ENCODE results near the gene PHAX. TPM values are rescaled to one million over a fixed set of nuclear protein-coding genes. Genes with fewer than 3 reads are reported as not detected.
"Not testable (repeated sequence)": the region's sequence is repeated elsewhere in the genome, so short reads cannot be mapped to it uniquely, and the experiment has no call there.

The PHAX gene
- total RNA-seq, 4 donors from 2014 or later = 37.8 to 49.0 (median 42.9) TPM

DNA sequence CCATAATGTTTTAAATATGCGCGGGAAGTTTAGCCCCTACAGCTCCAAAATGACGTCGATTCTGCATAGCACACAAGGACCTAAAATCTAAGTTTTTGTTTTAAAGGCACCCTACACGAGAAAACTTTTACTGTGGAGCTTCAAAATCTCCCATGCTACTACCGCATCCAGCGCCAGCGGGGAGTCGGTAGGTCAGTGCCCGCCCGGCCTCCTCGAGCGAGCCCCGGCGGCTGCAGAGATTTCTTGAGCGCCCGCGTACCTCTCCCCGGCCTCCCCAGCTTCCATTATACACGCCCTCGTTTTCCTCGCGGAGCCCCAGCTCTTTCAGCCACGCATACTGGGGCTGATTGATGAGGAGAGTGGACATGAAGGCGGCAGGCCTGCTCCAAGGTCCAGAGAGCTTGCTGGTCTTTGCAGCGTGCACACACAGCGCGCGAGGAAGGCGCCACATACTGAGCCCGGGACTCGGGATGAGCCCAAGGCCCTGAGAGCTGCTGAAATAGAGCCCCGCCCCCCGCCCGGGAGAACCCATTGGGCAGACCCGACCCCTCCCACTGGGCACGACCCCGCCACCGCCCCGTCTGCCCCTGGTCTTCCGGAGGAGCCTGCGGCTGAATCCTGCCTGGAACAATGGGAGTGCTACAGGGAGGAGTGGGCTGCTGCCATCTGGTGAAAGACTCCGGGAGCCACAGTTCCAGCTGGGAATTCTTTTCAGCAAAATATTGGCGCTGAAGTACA is 5.8 kb upstream of the PHAX start, which contains the start of gene ALDH7A1:
Gene ALDH7A1, minus strand, starts transcription at position 472 of the 738 bp plus-strand sequence. Its CDS starts 21 bp downstream, at position 451.
- H3K9me3 ChIP-seq = no peaks in the 10 kb centered on the region
- peak; percentile 96 for DNase-seq (ENCODE audit: extremely low spot score)
- H3K27me3 ChIP-seq = no peaks in the 10 kb centered on the region
- intact Hi-C loops (cut with DNase I) = loop anchor here (5.0 kb wide), 1 partner anchor 53 kb away; no protein-coding TSS in a partner anchor
- peak within 1 kb of the TSS; percentile 76 to 83 (median 80) for H3K27ac ChIP-seq (replicated peaks in 1 of 4)
- peaks cover 0 to 24% (median 18%) of the 10 kb centered on the region in 4 donors for H3K36me3 ChIP-seq
- TF ChIP-seq POLR2AphosphoS5 (IDR thresholded peaks at IDR 0.05) (peak; percentile 43 to 77), EP300 (IDR thresholded peaks at IDR 0.05) (no peak), POLR2A (IDR thresholded peaks at IDR 0.05; ENCODE audit: low read depth) (no peak)
- TF ChIP-seq, protein P1, sequence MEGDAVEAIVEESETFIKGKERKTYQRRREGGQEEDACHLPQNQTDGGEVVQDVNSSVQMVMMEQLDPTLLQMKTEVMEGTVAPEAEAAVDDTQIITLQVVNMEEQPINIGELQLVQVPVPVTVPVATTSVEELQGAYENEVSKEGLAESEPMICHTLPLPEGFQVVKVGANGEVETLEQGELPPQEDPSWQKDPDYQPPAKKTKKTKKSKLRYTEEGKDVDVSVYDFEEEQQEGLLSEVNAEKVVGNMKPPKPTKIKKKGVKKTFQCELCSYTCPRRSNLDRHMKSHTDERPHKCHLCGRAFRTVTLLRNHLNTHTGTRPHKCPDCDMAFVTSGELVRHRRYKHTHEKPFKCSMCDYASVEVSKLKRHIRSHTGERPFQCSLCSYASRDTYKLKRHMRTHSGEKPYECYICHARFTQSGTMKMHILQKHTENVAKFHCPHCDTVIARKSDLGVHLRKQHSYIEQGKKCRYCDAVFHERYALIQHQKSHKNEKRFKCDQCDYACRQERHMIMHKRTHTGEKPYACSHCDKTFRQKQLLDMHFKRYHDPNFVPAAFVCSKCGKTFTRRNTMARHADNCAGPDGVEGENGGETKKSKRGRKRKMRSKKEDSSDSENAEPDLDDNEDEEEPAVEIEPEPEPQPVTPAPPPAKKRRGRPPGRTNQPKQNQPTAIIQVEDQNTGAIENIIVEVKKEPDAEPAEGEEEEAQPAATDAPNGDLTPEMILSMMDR (IDR thresholded peaks at IDR 0.05) = peak; percentile 32 to 56 (median 43)
- peak within 1 kb of the TSS; percentile 61 to 75 (median 68) for H3K4me3 ChIP-seq
- 5% methylated on average over 38 of the region's 44 CpGs for WGBS
- peaks cover 9 to 32% (median 20%) of the 10 kb centered on the region in 4 donors for H3K4me1 ChIP-seq

DNA sequence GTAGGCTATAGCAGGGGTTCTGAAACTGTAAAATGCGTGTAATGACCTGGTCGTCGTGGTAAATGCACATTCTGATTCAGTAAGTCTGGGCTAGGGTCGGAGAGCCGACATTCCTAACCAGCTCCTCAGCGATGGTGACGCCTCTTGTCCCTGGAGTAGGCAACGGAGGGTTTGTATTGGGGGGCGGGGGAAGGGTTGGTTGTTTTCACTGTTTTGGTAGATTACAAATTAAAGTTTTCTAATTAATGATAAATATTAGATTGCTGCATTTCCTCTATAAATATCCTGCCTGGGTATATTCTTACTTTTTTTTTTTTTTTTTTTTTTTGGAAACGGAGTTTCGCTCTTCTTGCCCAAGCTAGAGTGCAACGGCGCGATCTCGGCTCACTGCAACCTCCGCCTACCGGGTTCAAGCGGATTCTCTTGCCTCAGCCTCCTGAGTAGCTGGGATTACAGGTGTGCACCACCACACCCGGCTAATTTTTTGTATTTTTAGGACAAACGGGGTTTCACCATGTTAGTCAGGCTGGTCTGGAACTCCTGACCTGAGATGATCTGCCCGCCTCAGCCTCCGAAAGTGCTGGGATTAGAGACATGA is 5.2 kb upstream of the PHAX start:
- intact Hi-C loops (cut with DNase I) = no loop called here
- Histone ChIP-seq H3K36me3 (peaks cover 0 to 18% (median 17%) of the 10 kb centered on the region in 4 donors), H3K27me3 (no peaks in the 10 kb centered on the region), H3K9me3 (no peaks in the 10 kb centered on the region), H3K4me1 (peaks cover 9 to 37% (median 22%) of the 10 kb centered on the region in 4 donors), H3K4me3 (peak overlapping the region; percentile 61 to 75 (median 68)), H3K27ac (replicated peaks in 1 of 4) (peak overlapping the region; percentile 76 to 83 (median 80))
- WGBS = 65% methylated on average over 22 of the region's 22 CpGs
- DNase-seq (ENCODE audit: extremely low spot score) = no peak
- TF ChIP-seq, protein P1 (IDR thresholded peaks at IDR 0.05) = no peak
- TF ChIP-seq POLR2AphosphoS5 (IDR thresholded peaks at IDR 0.05) = no peak
- TF ChIP-seq EP300 (IDR thresholded peaks at IDR 0.05) = no peak

DNA sequence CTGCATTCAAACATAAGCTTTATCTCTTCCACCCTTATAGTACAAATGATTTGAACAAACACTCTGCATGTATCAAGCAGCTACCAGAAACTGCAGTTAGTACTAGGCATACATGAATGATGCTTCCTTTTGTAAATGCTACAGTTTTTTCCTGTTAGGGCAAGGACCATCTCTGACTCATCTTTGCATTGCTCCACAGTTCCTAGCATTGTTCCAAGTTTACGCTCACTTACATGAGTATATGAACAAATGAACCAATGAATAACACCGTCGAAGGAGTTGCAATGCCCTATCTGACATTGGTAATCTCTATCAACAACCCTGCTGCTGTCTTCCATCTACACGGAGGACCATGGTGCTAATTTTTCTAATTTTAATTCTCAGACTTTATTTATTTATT is 3.6 kb upstream of the PHAX start:
- WGBS = 91% methylated on average over 4 of the region's 4 CpGs
- no peak for DNase-seq (ENCODE audit: extremely low spot score)
- intact Hi-C loops (cut with DNase I) = no loop called here

DNA sequence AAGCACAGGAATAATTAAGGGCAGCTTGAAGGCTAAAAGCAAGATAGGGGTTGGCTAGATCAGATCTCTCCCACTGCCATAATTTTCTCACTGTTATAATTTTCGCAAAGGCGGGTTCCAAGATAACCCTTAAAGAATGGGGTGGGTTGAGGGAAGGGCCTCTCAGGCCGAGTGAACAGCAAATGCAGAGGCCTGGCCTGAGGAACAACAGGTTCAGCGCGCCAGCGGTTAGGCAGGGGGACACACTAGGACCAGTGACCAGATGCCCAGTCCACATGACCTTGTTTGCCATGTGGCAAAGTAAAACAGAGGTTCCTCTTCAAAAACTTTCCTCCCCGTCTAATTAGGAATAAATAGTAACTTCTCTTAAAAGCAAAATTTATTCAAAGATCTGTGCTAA is 1.2 kb upstream of the PHAX start:
- Histone ChIP-seq H3K27me3 (no peaks in the 10 kb centered on the region), H3K9me3 (no peaks in the 10 kb centered on the region), H3K4me1 (peaks cover 17 to 47% (median 29%) of the 10 kb centered on the region in 4 donors), H3K27ac (replicated peaks in 1 of 4) (no peak overlapping the region), H3K4me3 (no peak overlapping the region), H3K36me3 (peaks cover 11 to 13% (median 11%) of the 10 kb centered on the region in 4 donors)
- intact Hi-C loops (cut with DNase I) = no loop called here
- no peak for DNase-seq (ENCODE audit: extremely low spot score)
- TF ChIP-seq EP300 (IDR thresholded peaks at IDR 0.05) (no peak), POLR2A (IDR thresholded peaks at IDR 0.05; ENCODE audit: low read depth) (no peak), POLR2AphosphoS5 (IDR thresholded peaks at IDR 0.05) (no peak)
- TF ChIP-seq, protein P1 (IDR thresholded peaks at IDR 0.05) = no peak
- 92% methylated on average over 7 of the region's 7 CpGs for WGBS

More for the DNA sequence above, 3.6 kb upstream of the PHAX start:
- no peaks in the 10 kb centered on the region for H3K9me3 ChIP-seq
- no peaks in the 10 kb centered on the region for H3K27me3 ChIP-seq
- peaks cover 17 to 47% (median 32%) of the 10 kb centered on the region in 4 donors for H3K4me1 ChIP-seq
- H3K36me3 ChIP-seq = peaks cover 0 to 5% (median 2%) of the 10 kb centered on the region in 4 donors
- TF ChIP-seq POLR2AphosphoS5 (IDR thresholded peaks at IDR 0.05) (no peak), POLR2A (IDR thresholded peaks at IDR 0.05; ENCODE audit: low read depth) (no peak), EP300 (IDR thresholded peaks at IDR 0.05) (no peak)
- TF ChIP-seq, protein P1 (IDR thresholded peaks at IDR 0.05) = no peak
- no peak overlapping the region for H3K27ac ChIP-seq (replicated peaks in 1 of 4)
- no peak overlapping the region for H3K4me3 ChIP-seq

DNA sequence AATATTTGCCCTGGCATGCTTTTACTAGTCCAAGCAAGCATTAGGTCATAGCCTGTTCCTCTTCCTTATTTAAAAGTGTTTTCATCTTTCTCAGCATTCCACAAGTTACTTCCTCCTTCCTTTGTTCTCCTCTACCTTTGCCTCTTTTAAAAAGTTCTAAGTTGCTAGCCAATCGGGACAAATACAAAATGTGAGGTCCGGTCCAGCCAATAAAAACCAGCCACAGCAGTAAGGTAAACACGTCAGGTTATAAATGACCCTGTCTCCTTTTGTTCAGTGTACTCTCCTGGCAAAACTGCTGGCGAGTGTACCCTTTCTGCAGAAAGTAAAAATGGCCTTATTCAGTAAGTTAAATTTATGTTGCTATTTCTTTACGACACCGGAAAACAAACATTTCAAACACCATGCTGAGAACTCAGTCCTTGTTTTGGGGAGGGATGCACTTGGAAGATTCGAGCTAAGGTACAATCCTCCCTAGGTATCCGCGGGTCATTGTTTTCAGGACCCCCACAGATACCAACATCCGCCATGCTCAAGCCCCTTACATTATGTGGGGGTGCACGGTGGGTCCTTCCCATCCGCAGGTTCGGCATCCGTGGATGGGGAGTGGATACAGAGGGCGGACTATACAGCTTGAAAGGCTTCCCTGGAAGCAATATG is 646 bp upstream of the PHAX start:
- DNase-seq (ENCODE audit: extremely low spot score); H3K27me3 ChIP-seq; H3K9me3 ChIP-seq: not testable (repeated sequence)
- Histone ChIP-seq H3K4me3 (peak overlapping the region; percentile 88 to 99 (median 94)), H3K36me3 (peaks cover 17 to 19% (median 17%) of the 10 kb centered on the region in 4 donors), H3K4me1 (peaks cover 23 to 47% (median 33%) of the 10 kb centered on the region in 4 donors), H3K27ac (replicated peaks in 1 of 4) (peak overlapping the region; percentile 85 to 95 (median 90))
- intact Hi-C loops (cut with DNase I) = loop anchor here (2.0 kb wide), 1 partner anchor 261 kb away; no protein-coding TSS in a partner anchor
- WGBS = 83% methylated on average over 11 of the region's 15 CpGs
